Measurements from ENCODE around the gene ANKDD1A.
A peak's percentile ranks its signal among the peaks of the same experiment; 100 is the strongest.

Gene ANKDD1A

DNA sequence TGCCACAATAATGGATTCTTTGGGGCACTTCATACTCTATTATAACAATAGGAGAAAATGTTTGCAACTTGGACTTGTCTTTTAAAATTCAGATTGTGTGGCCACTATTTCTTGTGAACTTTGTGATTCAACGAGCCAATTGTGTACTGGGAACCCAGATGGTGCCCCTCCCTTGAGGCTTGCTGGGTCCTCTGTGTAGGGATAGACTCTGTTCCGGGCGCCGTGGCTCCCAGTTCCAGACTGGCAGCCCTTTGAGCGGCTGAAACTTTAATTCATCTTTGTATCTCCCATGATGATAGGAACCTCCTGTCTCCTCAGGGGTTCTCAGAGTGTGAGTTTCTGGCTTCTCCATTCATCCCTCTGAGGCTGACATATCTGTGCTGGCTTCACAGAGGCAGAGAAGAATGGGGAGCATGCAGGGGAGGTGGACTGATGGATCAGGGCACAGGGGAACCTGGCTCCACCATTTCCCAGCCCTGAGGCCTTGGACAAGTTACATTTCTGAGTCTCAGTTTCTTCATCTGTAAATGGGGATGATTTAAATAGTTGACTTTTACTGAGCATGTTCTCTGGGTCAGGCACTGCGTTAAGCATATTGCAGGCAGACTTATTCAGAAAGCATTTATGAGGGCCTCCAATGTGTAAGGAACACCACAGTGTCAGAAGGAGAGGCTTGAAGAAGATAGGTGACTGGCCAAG lies 15.2 kb upstream of the ANKDD1A start:
- DNase-seq: no peak

DNA sequence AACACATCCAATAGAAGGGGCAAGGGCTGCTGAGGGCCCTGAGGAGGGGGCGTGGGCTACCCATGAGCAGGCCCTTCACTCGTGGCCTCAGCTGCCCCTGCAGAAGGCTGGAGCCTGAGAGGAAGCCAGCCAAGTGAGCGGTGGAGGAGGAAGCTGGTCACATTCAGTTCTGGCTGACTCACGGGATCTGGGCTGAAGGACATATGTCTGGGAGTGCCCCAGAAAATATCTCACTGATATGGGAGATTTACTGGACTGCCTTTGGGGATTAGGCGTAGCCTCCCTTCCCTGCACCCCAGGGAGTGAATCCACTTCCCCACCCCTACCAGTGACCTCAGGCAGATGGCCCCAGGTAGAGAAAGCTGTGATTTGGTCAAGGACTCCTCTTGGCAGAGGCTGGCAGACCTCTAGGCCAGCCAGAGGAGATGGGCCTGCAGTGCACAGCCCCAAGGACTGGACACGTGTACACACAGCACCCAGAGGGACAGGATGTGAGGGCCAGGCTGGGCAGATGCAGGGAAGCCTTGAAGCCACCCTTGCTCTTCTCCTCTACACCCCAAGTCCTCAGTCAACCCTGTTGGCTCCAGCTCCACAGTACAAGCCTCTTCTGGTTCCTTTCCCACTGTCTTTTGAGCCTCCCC lies 14.2 kb upstream of the ANKDD1A start:
- DNase-seq: peak; percentile 7

DNA sequence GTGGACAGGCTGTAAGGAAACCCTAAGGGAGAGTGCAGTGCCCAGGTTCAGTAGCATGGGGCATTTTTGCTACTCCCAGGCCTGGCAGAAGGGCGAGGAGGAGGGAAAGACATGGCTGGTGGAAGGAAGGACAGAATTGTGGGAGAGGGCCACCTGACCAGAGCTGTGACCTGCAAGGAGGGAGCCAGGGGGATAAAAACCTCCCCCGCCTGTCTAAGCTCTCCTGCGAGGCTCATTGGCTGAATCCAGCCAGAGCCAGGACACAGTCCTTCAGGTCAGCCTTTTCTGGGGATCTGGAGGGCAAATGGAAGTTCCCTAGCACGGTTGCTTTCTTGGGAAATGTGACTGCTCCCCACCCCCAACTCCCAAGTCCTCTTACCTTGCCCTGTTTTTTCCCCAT lies 13.3 kb upstream of the ANKDD1A start:
- DNase-seq: no peak

DNA sequence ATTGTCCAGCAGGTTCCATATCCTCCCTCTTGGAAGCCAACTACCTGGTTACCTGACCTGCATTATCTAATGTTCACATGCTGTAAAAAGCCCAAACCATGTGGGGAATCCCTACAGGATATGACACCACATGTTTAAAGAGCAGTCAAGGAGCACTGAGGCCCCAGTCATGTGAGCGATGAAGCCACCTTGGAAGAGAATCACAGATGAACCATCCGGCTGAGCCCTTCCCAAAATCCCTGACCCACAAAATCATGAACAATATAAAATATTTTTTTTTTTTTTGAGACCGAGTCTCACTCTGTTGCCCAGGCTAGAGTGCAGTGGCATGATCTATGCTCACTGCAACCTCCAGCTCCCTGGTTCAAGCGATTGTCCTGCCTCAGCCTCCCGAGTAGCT lies 10.6 kb upstream of the ANKDD1A start:
- no peak for DNase-seq

DNA sequence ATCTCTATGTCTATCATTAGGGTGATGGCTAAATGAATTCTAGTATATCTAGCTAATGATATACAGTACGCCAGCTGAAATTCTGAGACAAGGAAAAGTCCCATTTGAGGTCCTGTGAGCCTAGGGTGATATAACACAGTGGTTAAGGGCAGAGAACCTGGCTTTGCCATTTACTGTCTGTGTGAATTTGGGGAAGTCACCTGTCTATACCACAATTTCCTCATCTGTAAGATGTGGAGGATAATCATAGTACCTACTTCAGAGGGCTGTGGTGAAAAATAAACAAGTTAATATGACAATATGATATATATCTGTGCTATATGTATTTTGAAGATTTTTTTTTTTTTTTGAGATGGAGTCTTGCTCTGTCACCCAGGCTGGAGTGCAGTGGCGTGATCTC lies 9.8 kb upstream of the ANKDD1A start:
- no peak for DNase-seq

DNA sequence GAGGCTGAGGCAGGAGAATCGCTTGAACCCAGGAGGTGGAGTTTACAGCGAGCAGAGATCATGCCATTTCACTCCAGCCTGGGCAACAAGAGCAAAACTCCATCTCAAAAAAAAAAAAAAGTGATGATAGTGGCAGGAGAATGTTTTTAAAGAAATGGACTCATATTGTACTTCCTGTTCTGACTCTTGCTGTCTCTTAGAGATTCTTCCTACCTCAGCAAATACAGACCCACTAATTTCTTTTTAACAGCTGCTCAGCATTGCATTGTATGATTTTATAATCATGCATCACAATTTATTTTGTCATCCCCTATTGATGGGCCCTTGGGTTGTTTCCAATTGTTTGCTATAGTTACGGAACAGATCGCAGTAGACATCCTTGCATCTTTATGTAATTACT lies 8.8 kb upstream of the ANKDD1A start:
- DNase-seq: no peak

DNA sequence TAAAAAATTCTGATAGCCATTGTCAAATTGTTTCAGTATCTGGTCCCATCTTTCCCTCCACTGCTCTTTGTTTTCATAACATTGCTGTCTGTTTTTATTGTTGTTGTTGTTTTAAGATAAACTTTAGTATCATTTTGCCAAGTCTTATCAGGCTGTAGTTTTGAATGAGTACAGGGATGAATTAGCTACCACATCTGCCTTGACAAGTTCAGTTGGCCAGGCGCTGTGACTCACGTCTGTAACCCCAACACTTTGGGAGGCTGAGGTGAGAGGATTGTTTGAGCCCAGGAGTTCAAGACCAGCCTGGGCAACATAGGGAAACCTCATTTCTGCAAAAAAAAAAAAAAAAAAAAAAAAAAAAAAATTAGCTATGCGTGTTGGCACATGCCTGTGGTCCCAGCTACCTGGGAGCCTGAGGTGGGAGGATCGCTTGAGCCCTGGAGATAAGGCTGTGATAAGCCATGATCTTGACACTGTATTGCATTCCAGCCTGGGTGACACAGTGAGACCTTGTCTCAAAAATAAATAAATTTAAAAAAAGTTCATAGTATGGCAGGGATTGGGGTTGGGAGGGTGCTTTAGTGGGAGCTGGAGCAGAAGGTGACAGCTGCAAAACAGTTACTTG lies 8.3 kb upstream of the ANKDD1A start:
- DNase-seq: no peak

DNA sequence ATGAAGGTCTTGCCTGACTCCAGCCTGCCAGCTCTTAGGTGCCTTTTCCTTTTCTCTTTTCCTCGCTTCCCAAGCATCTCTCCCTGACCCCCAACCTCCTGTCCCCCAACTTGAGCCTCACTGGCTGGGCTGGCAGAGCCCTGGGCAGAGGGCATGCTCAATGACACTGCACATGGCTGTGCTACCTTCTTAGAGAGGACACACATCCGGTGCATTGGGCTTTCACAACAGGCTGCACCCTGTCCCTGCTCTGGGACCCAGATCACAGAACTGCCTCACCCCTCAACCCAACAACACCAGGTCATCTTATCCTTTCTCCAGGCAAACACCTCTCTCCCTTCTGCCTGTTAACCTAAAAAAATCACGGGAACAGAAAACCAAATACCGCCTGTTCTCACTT lies 7.5 kb upstream of the ANKDD1A start:
- no peak for DNase-seq

DNA sequence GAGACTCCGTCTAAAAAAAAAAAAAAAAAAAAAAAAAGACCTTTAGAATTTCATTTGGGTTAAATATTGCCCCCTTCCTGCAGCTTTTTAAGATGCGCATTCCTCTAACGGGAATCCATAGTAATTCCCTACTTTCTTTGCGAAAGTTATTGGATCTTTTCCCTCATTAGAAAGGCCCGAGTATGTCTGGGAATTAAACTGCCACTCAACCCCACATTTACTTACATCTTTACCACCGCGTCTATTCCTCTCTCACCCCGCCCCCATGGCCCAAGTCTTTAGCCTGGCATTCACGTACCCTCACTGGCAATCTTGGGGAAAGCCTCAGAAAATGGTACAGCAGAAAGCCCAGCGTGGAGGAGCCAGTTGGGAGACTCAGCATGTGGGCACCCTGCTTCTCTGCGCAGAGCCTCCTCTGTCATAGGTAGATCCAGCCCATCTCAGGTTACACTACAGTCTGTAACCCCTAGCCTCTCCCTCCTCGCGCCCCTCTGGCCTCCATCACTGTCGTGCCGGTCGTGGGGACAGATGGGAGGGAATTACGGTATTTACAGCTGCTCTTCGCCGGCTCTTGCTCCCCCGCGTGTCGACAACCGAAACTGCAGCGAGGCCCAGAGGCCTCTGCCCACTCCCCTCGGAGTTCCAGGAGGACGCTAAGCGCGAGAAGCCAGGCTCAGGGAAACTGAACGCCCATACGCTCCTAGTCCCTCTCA lies 6.4 kb upstream of the ANKDD1A start:
- DNase-seq: peak; percentile 33

DNA sequence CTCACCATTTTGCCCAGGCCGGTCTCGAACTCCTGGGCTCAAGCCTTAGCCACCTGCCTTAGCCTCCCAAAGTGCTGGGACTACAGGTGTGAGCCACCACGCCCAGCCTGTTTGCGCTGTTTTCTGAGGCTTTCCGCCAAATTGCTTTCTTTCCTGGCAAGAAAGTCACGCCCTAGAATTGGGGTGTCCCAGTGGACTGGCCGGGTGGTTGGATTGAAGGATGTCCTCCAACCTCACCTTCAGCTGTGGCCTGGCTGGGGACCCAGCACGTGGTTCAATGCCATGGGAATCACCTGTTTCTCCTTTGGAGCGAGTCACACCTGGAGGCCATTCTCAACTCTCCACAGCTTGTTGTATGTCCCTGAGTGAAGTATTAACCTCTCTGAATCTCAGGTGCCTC lies 5.8 kb upstream of the ANKDD1A start:
- DNase-seq: no peak

DNA sequence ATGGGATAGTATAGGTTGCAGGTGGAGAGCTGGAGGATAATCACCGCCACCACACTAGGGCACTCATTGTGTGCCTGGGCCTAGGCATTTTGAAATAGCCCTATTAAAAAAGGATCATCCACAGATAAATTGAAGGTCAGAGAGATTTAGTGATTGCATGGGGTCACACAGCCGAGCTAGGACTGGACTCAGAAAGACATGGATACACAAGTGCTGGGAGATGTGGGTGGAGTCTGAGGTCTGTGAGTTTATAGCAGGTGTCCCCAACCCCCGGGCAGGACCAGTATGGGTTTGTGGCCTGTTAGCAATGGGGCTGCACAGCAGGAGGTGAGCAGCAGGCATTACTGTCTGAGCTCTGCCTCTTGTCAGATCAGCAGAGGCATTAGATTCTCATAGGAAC lies 5.3 kb upstream of the ANKDD1A start:
- DNase-seq: no peak

DNA sequence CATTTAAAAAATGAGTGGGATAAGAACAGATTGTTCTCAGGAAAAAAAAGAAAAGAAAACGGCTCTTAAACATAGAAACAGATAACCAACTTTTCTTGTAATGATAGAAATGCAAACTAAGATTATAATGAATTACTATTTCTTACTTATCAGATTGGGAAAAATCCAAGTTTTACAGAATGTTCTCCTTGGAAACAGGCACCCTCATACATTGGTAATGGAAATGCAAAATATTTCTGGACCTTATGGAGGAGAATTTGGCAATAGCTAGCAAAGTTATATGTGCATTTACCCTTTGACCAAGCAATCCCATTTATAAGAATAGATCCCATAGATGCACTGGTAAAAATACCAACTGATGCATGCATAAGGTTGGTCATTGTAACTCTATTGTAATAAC lies 3.7 kb upstream of the ANKDD1A start:
- DNase-seq: no peak

DNA sequence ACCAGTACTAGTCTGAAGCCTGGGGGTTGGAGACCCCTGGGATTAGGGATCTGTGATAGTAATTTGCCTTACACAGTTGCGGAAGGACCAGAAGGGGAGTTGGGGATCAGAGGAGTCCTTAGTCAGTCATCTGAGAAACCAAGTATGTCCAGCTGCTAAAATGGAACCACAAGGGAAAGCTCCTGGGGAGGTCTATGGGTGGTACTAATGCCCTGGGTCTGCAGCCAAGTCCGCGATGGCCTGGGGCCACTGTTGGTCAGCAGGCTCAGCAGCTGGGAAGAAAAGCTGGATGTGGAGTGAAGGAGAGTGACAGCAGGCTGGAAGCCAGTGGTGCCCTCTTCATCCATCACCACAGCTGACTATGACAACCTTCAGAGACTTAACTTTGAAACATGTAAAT lies 2.2 kb upstream of the ANKDD1A start:
- DNase-seq: no peak

DNA sequence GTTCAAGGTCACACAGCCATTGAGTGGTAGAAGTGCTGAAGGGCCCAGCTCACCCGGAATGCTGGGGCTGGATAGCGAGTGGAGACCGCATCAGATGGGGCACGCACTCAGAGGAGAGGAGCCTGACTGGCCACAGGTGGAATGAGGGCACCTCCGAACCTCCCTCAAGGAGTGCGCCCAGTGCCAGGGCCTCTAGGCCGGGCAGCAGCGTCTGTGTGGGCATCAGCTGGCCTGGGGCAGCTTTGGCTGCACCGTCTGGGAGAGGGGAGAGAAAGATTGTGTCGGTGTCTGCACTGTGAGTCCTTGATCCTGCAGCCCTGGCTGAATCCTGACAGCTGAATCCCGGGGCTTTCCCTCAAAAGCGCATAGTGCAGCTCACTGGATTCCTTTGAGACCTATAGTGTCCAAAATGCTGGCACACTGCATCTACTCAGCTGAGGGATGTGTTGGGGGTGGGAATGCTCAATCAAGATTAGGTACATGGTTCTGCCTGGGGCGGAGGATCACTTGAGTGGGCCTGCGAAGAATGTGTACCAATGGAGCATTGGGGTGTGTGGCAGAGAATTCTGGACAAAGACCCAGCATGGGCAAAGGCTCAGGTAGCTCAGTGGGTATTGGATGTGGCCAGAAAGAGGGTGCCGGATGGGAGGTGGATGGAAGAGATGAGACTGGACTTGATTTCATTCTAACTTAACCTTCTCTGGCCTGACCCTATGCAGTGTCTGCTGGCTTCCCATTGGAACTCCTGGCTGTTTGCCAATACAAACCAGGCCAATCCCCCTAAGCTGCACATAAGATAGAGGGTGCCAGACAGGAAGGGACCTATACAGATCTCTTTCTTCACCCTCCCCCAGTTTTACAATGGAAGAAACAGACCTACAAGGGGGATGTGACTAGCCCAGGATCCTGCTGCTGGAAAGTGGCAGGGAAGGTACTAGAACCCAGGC lies 950 bp downstream of the ANKDD1A start:
- DNase-seq: no peak

DNA sequence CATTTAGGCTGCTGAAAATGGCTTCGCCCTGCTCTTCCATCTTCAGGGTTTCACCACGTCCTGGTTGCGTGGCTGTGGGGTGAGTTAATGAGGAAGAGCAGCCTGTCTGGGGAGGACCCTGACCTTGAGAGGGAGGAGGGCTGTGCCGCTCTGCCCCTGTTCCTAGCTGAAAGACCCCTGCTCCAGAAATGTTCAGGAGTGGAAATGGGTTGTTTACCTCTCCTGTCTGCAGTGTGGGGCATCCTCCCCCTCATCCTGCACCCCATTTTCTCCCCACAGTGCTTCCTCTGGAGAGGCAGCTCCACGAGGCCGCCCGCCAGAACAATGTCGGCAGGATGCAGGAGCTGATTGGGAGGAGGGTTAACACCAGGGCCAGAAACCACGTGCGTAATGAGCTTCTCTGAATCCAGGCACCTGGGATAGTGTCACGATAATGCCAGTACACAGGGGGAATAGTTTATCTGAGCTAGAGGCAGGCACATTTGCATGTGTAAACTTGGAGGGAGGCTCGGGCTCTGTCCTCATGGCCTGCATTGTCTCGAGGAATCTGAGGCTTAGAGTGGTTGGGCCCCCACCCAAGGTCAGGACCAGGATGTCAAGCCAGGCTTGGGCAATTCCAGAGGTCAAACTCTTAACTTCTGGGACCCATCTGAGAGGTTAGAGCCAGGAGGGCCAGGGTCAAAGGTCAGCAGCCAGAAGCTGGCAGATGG lies 4.0 kb downstream of the ANKDD1A start:
- no peak for DNase-seq

DNA sequence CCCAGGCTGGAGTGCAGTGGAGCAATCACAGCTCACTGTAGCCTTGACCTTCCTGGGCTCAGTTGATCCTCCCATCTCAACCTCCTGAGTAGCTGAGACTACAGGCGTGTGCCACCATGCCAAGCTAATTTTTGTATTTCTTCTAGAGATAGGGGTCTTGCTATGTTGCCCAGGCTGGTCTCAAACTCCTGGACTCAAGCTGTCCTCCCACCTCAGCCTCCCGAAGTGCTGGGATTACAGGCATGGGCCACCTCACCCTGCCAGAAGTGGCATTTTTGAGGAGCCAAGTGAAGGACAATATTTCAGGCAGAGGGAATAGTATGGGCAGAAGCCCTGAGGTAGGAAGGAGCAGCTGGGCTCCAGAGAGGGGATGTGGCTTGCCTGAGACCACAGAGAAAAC lies 4.7 kb downstream of the ANKDD1A start:
- no peak for DNase-seq

DNA sequence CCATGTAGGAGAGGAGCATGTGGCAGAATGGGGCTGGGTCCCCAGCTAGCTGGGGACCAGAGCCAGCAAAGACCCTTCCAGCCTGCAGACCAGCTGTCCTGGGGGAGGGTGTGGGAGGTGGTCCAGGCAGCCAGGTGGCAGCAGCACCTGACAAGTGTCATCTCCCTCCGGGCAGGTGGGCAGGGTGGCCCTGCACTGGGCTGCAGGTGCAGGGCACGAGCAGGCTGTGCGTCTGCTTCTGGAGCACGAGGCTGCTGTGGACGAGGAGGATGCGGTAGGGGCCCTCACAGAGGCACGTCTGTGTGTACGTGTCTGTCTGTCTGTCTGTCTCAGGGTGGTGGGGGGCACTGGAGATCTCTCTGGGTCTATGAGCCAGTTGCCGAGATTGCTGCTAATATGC lies 5.5 kb downstream of the ANKDD1A start:
- no peak for DNase-seq

DNA sequence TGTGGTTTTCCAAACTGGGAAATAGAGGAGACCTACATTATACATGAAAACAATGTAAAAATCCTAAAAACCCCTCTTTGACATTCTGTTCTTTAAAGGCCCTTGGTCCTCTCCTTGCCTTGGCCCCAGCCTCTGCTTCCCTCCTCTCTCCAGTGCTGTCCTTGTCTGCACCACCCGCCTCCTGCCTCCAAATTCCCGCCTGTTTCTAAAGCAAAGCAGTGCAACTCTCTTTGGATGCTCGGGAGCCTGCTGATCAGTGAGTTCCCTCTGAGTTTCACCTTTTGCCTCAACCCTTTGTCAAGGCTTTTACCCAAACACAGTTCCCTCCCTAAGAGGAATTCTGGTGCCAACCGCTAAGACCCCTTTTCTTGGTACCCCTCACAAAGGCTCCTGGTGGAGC lies 8.0 kb downstream of the ANKDD1A start:
- no peak for DNase-seq

DNA sequence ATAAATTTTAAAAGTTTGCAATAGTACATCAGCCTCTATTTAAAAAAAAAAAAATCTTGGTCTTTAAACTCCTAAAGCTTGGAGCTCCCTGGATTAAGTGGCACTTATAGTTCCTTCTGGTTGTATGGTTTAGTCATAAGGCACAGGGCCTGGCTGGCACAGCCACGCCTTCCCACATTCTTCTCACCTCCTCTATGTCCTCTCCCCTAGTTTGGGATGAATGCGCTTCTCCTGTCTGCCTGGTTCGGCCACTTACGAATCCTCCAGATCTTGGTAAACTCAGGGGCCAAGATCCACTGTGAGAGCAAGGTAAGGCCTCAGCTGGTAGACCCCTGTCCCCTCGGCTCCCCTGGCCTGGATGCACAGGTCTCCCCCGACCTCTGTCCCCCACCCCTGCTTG lies 10.0 kb downstream of the ANKDD1A start:
- DNase-seq: no peak

DNA sequence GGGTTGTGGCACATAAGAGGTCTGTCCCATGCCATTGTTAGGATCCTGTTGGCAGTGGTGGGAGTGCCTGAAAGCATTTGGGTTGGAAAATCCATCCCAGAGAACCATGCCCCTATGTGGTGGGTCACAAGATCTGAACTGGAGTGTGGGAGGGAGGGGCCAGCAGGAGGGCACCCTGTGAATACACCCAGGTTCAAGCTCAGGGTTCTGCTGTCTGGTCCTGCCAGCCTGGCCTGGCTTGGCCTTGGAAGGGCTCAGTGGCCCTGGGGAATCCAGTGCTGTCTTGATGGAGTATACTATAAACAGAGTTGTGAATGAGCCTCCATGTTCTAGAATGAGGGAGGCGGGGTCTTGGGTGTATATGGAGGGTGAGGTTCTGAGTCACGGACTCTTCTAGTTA lies 11.8 kb downstream of the ANKDD1A start:
- no peak for DNase-seq

DNA sequence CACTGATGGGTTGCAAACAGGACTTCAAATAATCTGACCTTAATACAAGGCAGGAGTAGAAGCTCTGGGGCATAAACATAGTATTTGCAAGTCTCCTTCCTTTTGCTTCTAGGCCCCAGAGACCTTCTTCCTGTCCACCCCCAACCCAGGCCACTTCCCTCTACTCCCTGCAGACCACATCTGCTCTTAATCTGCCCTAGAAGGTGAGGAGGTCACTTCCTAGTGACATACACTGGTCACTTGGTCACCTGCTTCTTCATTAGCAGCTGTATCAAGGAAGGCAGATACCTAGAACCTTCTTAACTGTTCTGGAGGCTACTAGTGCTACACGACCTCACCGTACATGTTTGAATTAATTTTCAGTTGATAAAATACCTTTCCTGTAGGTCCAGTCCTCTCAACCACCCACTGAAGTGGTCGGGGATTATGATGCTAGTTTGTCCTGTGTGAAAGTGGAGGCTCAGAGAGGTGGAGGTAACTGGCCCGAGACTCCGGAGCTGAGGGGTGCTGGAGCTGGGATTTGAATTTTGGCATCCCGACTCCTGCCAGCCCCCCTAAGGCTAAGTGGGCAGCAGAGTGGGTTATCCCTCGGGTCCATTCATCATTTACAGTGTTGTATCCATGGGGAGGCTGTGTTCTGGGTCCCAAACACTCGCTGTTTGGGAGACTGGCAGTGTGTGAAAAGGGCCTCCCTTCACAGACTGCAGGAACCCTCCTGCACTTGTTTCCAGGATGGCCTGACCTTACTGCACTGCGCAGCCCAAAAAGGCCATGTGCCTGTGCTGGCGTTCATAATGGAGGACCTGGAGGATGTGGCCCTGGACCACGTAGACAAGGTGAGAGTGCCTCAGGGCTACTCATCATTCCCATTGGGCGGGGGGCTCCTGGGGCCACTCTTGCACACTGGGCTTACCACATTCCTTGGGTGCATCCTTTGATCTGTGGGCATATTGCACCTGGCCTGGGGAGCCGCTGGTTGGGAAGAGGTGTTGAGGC lies 13.9 kb downstream of the ANKDD1A start:
- no peak for DNase-seq

All from kidney glomerular epithelial cell (primary cell).